ENCODE results near the gene RAB34. TPM values are rescaled to one million over a fixed set of nuclear protein-coding genes. Genes with fewer than 3 reads are reported as not detected.
A peak's percentile ranks its signal among the peaks of the same experiment; 100 is the strongest.

The RAB34 gene
- total and polyA plus RNA-seq, 2 donors (not counting 1 experiment from before 2014, with no cell fraction given) = 17.1 to 18.0 TPM

DNA sequence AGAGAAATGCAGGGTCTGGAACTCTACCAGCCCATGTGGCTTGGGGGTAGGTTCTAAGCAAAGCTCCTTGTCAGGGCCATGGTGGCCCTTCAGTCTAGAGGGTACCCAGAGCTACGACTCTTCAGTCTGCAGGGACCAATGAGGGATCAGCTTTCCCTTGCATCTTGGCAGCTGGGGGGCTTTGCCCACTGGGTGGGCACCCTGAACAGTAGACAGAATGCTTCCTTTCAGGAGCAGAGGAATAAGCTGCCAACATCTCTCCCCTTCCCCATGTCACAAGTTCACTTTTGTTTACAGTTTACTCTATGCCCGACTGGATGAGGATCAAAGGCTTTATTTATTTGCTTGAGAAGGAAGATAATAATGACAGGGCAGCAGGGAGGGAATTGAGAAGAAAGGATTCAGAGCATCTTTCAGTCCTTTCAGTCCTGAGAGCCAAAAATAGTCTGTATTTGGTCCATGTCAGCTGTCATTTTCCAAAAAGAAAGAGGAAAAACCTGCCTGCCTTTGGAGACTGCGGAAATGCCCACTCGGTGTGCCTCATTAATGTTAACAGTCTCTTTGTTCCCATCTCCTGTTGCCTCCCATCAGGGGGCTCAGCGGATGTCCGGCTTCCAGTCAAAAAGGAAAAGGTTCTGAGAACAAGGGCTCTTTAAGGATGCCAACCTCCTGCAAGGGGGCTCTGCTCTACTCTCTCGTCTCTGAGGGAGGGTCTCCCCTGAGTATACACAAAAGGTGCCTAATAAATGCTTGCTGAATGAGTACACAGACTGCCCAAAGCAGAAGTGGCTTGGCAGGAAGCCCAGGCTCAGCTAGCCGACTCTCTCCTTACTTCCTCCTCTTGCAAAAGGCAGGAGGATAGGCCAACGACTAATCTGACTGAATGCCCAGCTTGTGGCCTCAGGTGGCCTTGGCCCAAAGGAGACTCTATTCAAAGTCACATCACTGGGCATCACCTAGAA, 43.2 kb upstream of the RAB34 start:
- peaks cover 7 to 44% of the 10 kb centered on the region in 2 experiments for H3K36me3 ChIP-seq (replicated peaks in 1 of 2; ENCODE audit: control extremely low read depth in 1 of 2, control insufficient read depth in 1 of 2, extremely low read depth in 1 of 2, insufficient read depth in 2 of 2, low read length in 1 of 2)
- peak; percentile 25 for DNase-seq

More for the DNA sequence above, 43.2 kb upstream of the RAB34 start:
- Histone ChIP-seq H3K9ac (ENCODE audit: low read length) (no peak overlapping the region), H3K4me1 (ENCODE audit: control insufficient read depth in 2 of 2, insufficient read depth in 2 of 2, low read length in 2 of 2) (peaks cover 0 to 8% of the 10 kb centered on the region in 2 donors), H3K79me2 (ENCODE audit: control insufficient read depth, insufficient read depth, low read length) (peaks cover 36% of the 10 kb centered on the region), H3K27me3 (replicated peaks in 1 of 4; ENCODE audit: control extremely low read depth in 1 of 4, control insufficient read depth in 3 of 4, insufficient read depth in 4 of 4, low read length in 3 of 4) (no peaks in the 10 kb centered on the region), H4K20me1 (ENCODE audit: control insufficient read depth, insufficient read depth, low read length, poor library complexity, severe bottlenecking) (peaks cover 29% of the 10 kb centered on the region), H2AFZ (ENCODE audit: insufficient read depth, low read depth, low read length, poor library complexity, severe bottlenecking) (no peak overlapping the region), H3K27ac (ENCODE audit: low read length in 2 of 2) (peak overlapping the region in 1 of 2 donors; percentile 13), H3K4me3 (ENCODE audit: control extremely low read depth in 1 of 5, extremely low read depth in 1 of 5, insufficient read depth in 1 of 5, low read depth in 2 of 5, low read length in 4 of 5) (no peak overlapping the region), H3K9me3 (ENCODE audit: control extremely low read depth in 1 of 3, control insufficient read depth in 2 of 3, insufficient read depth in 1 of 3, low read length in 2 of 3) (no peaks in the 10 kb centered on the region), H3K4me2 (replicated peaks; ENCODE audit: low read depth, low read length, poor library complexity, severe bottlenecking) (no peak overlapping the region)
- TF ChIP-seq, protein P1, sequence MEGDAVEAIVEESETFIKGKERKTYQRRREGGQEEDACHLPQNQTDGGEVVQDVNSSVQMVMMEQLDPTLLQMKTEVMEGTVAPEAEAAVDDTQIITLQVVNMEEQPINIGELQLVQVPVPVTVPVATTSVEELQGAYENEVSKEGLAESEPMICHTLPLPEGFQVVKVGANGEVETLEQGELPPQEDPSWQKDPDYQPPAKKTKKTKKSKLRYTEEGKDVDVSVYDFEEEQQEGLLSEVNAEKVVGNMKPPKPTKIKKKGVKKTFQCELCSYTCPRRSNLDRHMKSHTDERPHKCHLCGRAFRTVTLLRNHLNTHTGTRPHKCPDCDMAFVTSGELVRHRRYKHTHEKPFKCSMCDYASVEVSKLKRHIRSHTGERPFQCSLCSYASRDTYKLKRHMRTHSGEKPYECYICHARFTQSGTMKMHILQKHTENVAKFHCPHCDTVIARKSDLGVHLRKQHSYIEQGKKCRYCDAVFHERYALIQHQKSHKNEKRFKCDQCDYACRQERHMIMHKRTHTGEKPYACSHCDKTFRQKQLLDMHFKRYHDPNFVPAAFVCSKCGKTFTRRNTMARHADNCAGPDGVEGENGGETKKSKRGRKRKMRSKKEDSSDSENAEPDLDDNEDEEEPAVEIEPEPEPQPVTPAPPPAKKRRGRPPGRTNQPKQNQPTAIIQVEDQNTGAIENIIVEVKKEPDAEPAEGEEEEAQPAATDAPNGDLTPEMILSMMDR (IDR thresholded peaks at IDR 0.05) = no peak
- no peak for TF ChIP-seq EZH2 (IDR thresholded peaks at IDR 0.05; ENCODE audit: borderline replicate concordance, insufficient read depth, low read depth, low read length, poor library complexity, severe bottlenecking)
- H3K4me3 Mint-ChIP-seq = no peak overlapping the region
- no peak overlapping the region for H3K27ac Mint-ChIP-seq
- POLR2A ChIA-PET = interaction anchor here (0.5 to 2.8 kb wide), 3 partner anchors 10 to 190 kb away, joined by 4 to 21 read pairs (median 4); partner anchors contain the start of gene TLCD1
- peaks cover 11% of the 10 kb centered on the region for H3K4me1 Mint-ChIP-seq
- intact Hi-C loops (cut with micrococcal nuclease) = no loop called here
- CTCF ChIA-PET = interaction anchor here (0.6 to 7.6 kb wide), 11 partner anchors 11 to 192 kb away, joined by 3 to 137 read pairs (median 58); partner anchors contain the start of genes DHRS13, FLOT2, NEK8 and PHF12
- H3K27me3 Mint-ChIP-seq = no peaks in the 10 kb centered on the region
- H3K9me3 Mint-ChIP-seq (ENCODE audit: insufficient read depth) = no peaks in the 10 kb centered on the region
- WGBS (ENCODE audit: insufficient coverage) = 35% methylated on average over 5 of the region's 9 CpGs
- no peak for ATAC-seq (ENCODE audit: low read depth)
